Lower leg skin (tissue), 4 donors: ENCODE results near the gene TNFSF11. TPM values are rescaled to one million over a fixed set of nuclear protein-coding genes. Genes with fewer than 3 reads are reported as not detected.

ENCODE experiments used
- DNase-seq, 2 donors: peaks; one replicate each; pipeline ENCODE4 v3.0.0-alpha.2; 2019; ENCODE audit warnings: low spot score in 2 of 2
- H3K4me3 ChIP-seq: fragments of 200-600 bp; sonication (generic); 2 replicates; pipeline ENCODE4 v1.5.1; 2017; ENCODE audit warnings: mild to moderate bottlenecking, low read depth; ENCODE audit not compliant: poor library complexity, severe bottlenecking
- CTCF ChIP-seq, 3 donors: fragments of 450-650 bp; IDR thresholded peaks; one replicate each; pipeline ENCODE4 v1.5.1; 2016; ENCODE audit warnings: antibody characterized with exemption in 3 of 3, mild to moderate bottlenecking in 3 of 3, moderate library complexity in 2 of 3
- POLR2A ChIP-seq, 2 donors: fragments of 450-650 bp; IDR thresholded peaks; one replicate each; pipeline ENCODE4 v1.6.1; 2016 to 2017; ENCODE audit warnings: antibody characterized with exemption in 2 of 2, mild to moderate bottlenecking in 1 of 2, moderate library complexity in 1 of 2
- WGBS, 2 donors: methylation state at CpG; one replicate each; pipeline ENCODE4 v1.1.5; 2018; 5-methylcytosine and 5-hydroxymethylcytosine counted together
- intact Hi-C: fragments of 100-400 bp; cut with DNase I; formaldehyde crosslinking; loops from one replicate; pipeline ENCODE4 v1.15.0; 2023; ENCODE audit warnings: low total_unique reads
- total RNA-seq, 4 donors: library from RNA; depleted of rRNA; stranded (reverse); fragments of >200 nt; gene quantifications; one replicate each; pipeline ENCODE4 v1.1.0, GENCODE V29; 2016

TNFSF11 gene
- total RNA-seq, 4 donors from 2014 or later, result 0.23 to 0.39 TPM; not detected in 2

- TF ChIP-seq CTCF (IDR thresholded peaks at IDR 0.05) (no peak), POLR2A (IDR thresholded peaks at IDR 0.05) (no peak)
- DNase-seq, result no peak
- no peak overlapping the region for H3K4me3 ChIP-seq
- WGBS, 2 donors, result 67 to 71% methylated on average over 4 of the region's 4 CpGs
- intact Hi-C loops, result no loop called here
Observed at GRCh38 chr13:42544246-42544926, 29.6 kb upstream of the TNFSF11 start.

GRCh38 chr13:42545842-42546241 lies 28.1 kb upstream of the TNFSF11 start:
- TF ChIP-seq POLR2A (IDR thresholded peaks at IDR 0.05) (no peak), CTCF (IDR thresholded peaks at IDR 0.05) (no peak)
- WGBS, 2 donors, result 76 to 85% methylated on average over 3 of the region's 3 CpGs
- no peak for DNase-seq
- intact Hi-C loops, result no loop called here
- no peak overlapping the region for H3K4me3 ChIP-seq

- 96 to 100% methylated on average over 1 of the region's 1 CpG for WGBS, 2 donors
- H3K4me3 ChIP-seq, result no peak overlapping the region
- no peak for DNase-seq
- intact Hi-C loops, result no loop called here
- TF ChIP-seq CTCF (IDR thresholded peaks at IDR 0.05), result no peak
- no peak for TF ChIP-seq POLR2A (IDR thresholded peaks at IDR 0.05)
Observed at GRCh38 chr13:42547612-42548011, 26.3 kb upstream of the TNFSF11 start.

- no peak for TF ChIP-seq CTCF (IDR thresholded peaks at IDR 0.05)
- TF ChIP-seq POLR2A (IDR thresholded peaks at IDR 0.05), result no peak
- no peak overlapping the region for H3K4me3 ChIP-seq
- DNase-seq, result peak; percentile 32 to 86
- intact Hi-C loops, result no loop called here
- WGBS, 2 donors, result 78 to 80% methylated on average over 10 of the region's 10 CpGs
Observed at GRCh38 chr13:42548731-42549551, 25.0 kb upstream of the TNFSF11 start.

- 52 to 72% methylated on average over 4 of the region's 4 CpGs for WGBS, 2 donors
- no peak for DNase-seq
- no peak overlapping the region for H3K4me3 ChIP-seq
- intact Hi-C loops, result no loop called here
- TF ChIP-seq POLR2A (IDR thresholded peaks at IDR 0.05), result no peak
- TF ChIP-seq CTCF (IDR thresholded peaks at IDR 0.05), result no peak
Observed at GRCh38 chr13:42549552-42549936, 24.4 kb upstream of the TNFSF11 start.
